Head of caudate nucleus (tissue), 42 donors: ENCODE results near the gene AGR2.
"Not testable (repeated sequence)": the region's sequence is repeated elsewhere in the genome, so short reads cannot be mapped to it uniquely, and the experiment has no call there.

ENCODE experiments used
- DNase-seq, 42 donors: peaks; one replicate each; pipeline versions ENCODE4 v3.0.0 to v3.0.0-alpha.2; 2020 to 2021; ENCODE audit warnings: mixed read lengths in 7 of 42
- intact Hi-C: fragments of 100-400 bp; cut with DNase I; formaldehyde crosslinking; loops from one replicate; pipeline ENCODE4 v1.15.0; 2022

Gene AGR2

GRCh38 chr7:16804674-16805439, at the start of gene AGR2:
Gene AGR2 (minus strand): TSS chr7:16804999. CDS start chr7:16801796, 3,203 bp downstream.
- DNase-seq = peak in 2 of 42 donors; percentile 12 to 18
- intact Hi-C loops = no loop called here

- DNase-seq, intact Hi-C loops: not testable (repeated sequence)
These were observed 48.4 kb upstream of the AGR2 start for GRCh38 chr7:16853189-16853588.

GRCh38 chr7:16851829-16852228, 47.0 kb upstream of the AGR2 start:
- intact Hi-C loops = no loop called here
- DNase-seq = peak in 16 of 42 donors; percentile 9 to 50 (median 21)

GRCh38 chr7:16850614-16851466, 46.0 kb upstream of the AGR2 start:
- DNase-seq = peak in 2 of 42 donors; percentile 26 to 35
- intact Hi-C loops = no loop called here

- intact Hi-C loops = no loop called here
- DNase-seq = no peak
These were observed 44.7 kb upstream of the AGR2 start for GRCh38 chr7:16849296-16850148.

GRCh38 chr7:16847381-16847860, 42.6 kb upstream of the AGR2 start:
- no peak for DNase-seq
- intact Hi-C loops = no loop called here

GRCh38 chr7:16846601-16847165, 41.9 kb upstream of the AGR2 start:
- intact Hi-C loops = no loop called here
- DNase-seq = no peak

- intact Hi-C loops = no loop called here
- DNase-seq = no peak
These were observed 40.9 kb upstream of the AGR2 start for GRCh38 chr7:16845746-16846145.

- DNase-seq = no peak
- intact Hi-C loops = no loop called here
These were observed 36.9 kb upstream of the AGR2 start for GRCh38 chr7:16841681-16842080.

GRCh38 chr7:16840094-16840493, 35.3 kb upstream of the AGR2 start:
- intact Hi-C loops = no loop called here

GRCh38 chr7:16839646-16840045, 34.8 kb upstream of the AGR2 start:
- DNase-seq = no peak
- intact Hi-C loops = no loop called here

More at GRCh38 chr7:16840094-16840493, 35.3 kb upstream of the AGR2 start:
- DNase-seq = no peak

- intact Hi-C loops = no loop called here
- no peak for DNase-seq
These were observed 34.1 kb upstream of the AGR2 start for GRCh38 chr7:16838891-16839290.

GRCh38 chr7:16838386-16838785, 33.6 kb upstream of the AGR2 start:
- intact Hi-C loops = no loop called here
- DNase-seq = no peak

GRCh38 chr7:16836481-16836880, 31.7 kb upstream of the AGR2 start:
- DNase-seq = no peak
- intact Hi-C loops = no loop called here

GRCh38 chr7:16833373-16833772, 28.6 kb upstream of the AGR2 start:
- no peak for DNase-seq

GRCh38 chr7:16826060-16826459, 21.3 kb upstream of the AGR2 start:
- intact Hi-C loops = no loop called here
- DNase-seq = no peak

More at GRCh38 chr7:16833373-16833772, 28.6 kb upstream of the AGR2 start:
- intact Hi-C loops = no loop called here

GRCh38 chr7:16822029-16822428, 17.2 kb upstream of the AGR2 start:
- intact Hi-C loops = no loop called here
- DNase-seq = no peak

- DNase-seq = no peak
- intact Hi-C loops = no loop called here
These were observed 13.9 kb upstream of the AGR2 start for GRCh38 chr7:16818732-16819131.

GRCh38 chr7:16817536-16817935, 12.7 kb upstream of the AGR2 start:
- intact Hi-C loops = no loop called here
- no peak for DNase-seq
